ENCODE data around the gene MOSMO.

MOSMO gene

GRCh38 chr16:22081050-22081449, 73.1 kb downstream of the MOSMO start:
- no peaks in the 10 kb centered on the region for H3K9me3 ChIP-seq (ENCODE audit: insufficient read depth, low read length, severe bottlenecking)
- H3K27ac ChIP-seq (ENCODE audit: low read length): no peak overlapping the region
- no peak overlapping the region for H3K4me3 ChIP-seq (ENCODE audit: low read depth in 1 of 2, low read length in 2 of 2)
- no peaks in the 10 kb centered on the region for H3K79me2 ChIP-seq (ENCODE audit: insufficient read depth, low read length)
- H3K36me3 ChIP-seq (ENCODE audit: insufficient read depth, low read length): no peaks in the 10 kb centered on the region
- no peak overlapping the region for H3K9ac ChIP-seq (ENCODE audit: low read depth, low read length)
- H3K4me1 ChIP-seq (ENCODE audit: insufficient read depth, low read length): no peaks in the 10 kb centered on the region
- H4K20me1 ChIP-seq (ENCODE audit: insufficient read depth, low read length): no peaks in the 10 kb centered on the region
- H2AFZ ChIP-seq (ENCODE audit: low read depth, low read length): no peak overlapping the region
- no peak for DNase-seq
- ATAC-seq (ENCODE audit: insufficient read depth, low read depth): no peak
- H3K27me3 ChIP-seq (ENCODE audit: insufficient read depth, low read length, poor library complexity): no peaks in the 10 kb centered on the region
- H3K4me2 ChIP-seq (ENCODE audit: insufficient read depth, low read length): no peak overlapping the region
- TF ChIP-seq CTCF (IDR thresholded peaks at IDR 0.05; ENCODE audit: borderline replicate concordance, extremely low read depth, low read length, poor library complexity, severe bottlenecking) (no peak), EZH2 (IDR thresholded peaks at IDR 0.05; ENCODE audit: borderline replicate concordance, low read depth, low read length, severe bottlenecking) (no peak)

- TF ChIP-seq CTCF (IDR thresholded peaks at IDR 0.05; ENCODE audit: borderline replicate concordance, extremely low read depth, low read length, poor library complexity, severe bottlenecking) (no peak), EZH2 (IDR thresholded peaks at IDR 0.05; ENCODE audit: borderline replicate concordance, low read depth, low read length, severe bottlenecking) (no peak)
- no peaks in the 10 kb centered on the region for H3K4me1 ChIP-seq (ENCODE audit: insufficient read depth, low read length)
- no peaks in the 10 kb centered on the region for H4K20me1 ChIP-seq (ENCODE audit: insufficient read depth, low read length)
- DNase-seq (no peak), ATAC-seq (ENCODE audit: insufficient read depth, low read depth) (no peak)
- no peak overlapping the region for H3K4me2 ChIP-seq (ENCODE audit: insufficient read depth, low read length)
- H3K36me3 ChIP-seq (ENCODE audit: insufficient read depth, low read length): no peaks in the 10 kb centered on the region
- H3K9me3 ChIP-seq (ENCODE audit: insufficient read depth, low read length, severe bottlenecking): no peaks in the 10 kb centered on the region
- no peak overlapping the region for H3K9ac ChIP-seq (ENCODE audit: low read depth, low read length)
- H3K79me2 ChIP-seq (ENCODE audit: insufficient read depth, low read length): no peaks in the 10 kb centered on the region
- no peak overlapping the region for H2AFZ ChIP-seq (ENCODE audit: low read depth, low read length)
- no peak overlapping the region for H3K27ac ChIP-seq (ENCODE audit: low read length)
- H3K27me3 ChIP-seq (ENCODE audit: insufficient read depth, low read length, poor library complexity): no peaks in the 10 kb centered on the region
- no peak overlapping the region for H3K4me3 ChIP-seq (ENCODE audit: low read depth in 1 of 2, low read length in 2 of 2)
These were observed 78.5 kb downstream of the MOSMO start for GRCh38 chr16:22086440-22086839.

- Histone ChIP-seq H4K20me1 (ENCODE audit: insufficient read depth, low read length) (no peaks in the 10 kb centered on the region), H3K27ac (ENCODE audit: low read length) (no peak overlapping the region), H3K9ac (ENCODE audit: low read depth, low read length) (no peak overlapping the region), H3K9me3 (ENCODE audit: insufficient read depth, low read length, severe bottlenecking) (no peaks in the 10 kb centered on the region), H3K4me2 (ENCODE audit: insufficient read depth, low read length) (no peak overlapping the region), H3K36me3 (ENCODE audit: insufficient read depth, low read length) (no peaks in the 10 kb centered on the region), H3K27me3 (ENCODE audit: insufficient read depth, low read length, poor library complexity) (no peaks in the 10 kb centered on the region), H2AFZ (ENCODE audit: low read depth, low read length) (no peak overlapping the region), H3K79me2 (ENCODE audit: insufficient read depth, low read length) (no peaks in the 10 kb centered on the region), H3K4me1 (ENCODE audit: insufficient read depth, low read length) (no peaks in the 10 kb centered on the region), H3K4me3 (ENCODE audit: low read depth in 1 of 2, low read length in 2 of 2) (no peak overlapping the region)
- ATAC-seq (ENCODE audit: insufficient read depth, low read depth) (no peak), DNase-seq (no peak)
- TF ChIP-seq CTCF (IDR thresholded peaks at IDR 0.05; ENCODE audit: borderline replicate concordance, extremely low read depth, low read length, poor library complexity, severe bottlenecking) (no peak), EZH2 (IDR thresholded peaks at IDR 0.05; ENCODE audit: borderline replicate concordance, low read depth, low read length, severe bottlenecking) (no peak)
These were observed 80.7 kb downstream of the MOSMO start for GRCh38 chr16:22088642-22089041.

- no peaks in the 10 kb centered on the region for H3K79me2 ChIP-seq (ENCODE audit: insufficient read depth, low read length)
- no peak overlapping the region for H3K4me3 ChIP-seq (ENCODE audit: low read depth in 1 of 2, low read length in 2 of 2)
- no peaks in the 10 kb centered on the region for H3K9me3 ChIP-seq (ENCODE audit: insufficient read depth, low read length, severe bottlenecking)
- no peaks in the 10 kb centered on the region for H4K20me1 ChIP-seq (ENCODE audit: insufficient read depth, low read length)
- no peak for TF ChIP-seq CTCF (IDR thresholded peaks at IDR 0.05; ENCODE audit: borderline replicate concordance, extremely low read depth, low read length, poor library complexity, severe bottlenecking)
- TF ChIP-seq EZH2 (IDR thresholded peaks at IDR 0.05; ENCODE audit: borderline replicate concordance, low read depth, low read length, severe bottlenecking): no peak
- H3K36me3 ChIP-seq (ENCODE audit: insufficient read depth, low read length): no peaks in the 10 kb centered on the region
- no peaks in the 10 kb centered on the region for H3K4me1 ChIP-seq (ENCODE audit: insufficient read depth, low read length)
- H3K9ac ChIP-seq (ENCODE audit: low read depth, low read length): no peak overlapping the region
- H3K27ac ChIP-seq (ENCODE audit: low read length): no peak overlapping the region
- H3K27me3 ChIP-seq (ENCODE audit: insufficient read depth, low read length, poor library complexity): no peaks in the 10 kb centered on the region
- H3K4me2 ChIP-seq (ENCODE audit: insufficient read depth, low read length): no peak overlapping the region
- no peak for ATAC-seq (ENCODE audit: insufficient read depth, low read depth)
- H2AFZ ChIP-seq (ENCODE audit: low read depth, low read length): no peak overlapping the region
- no peak for DNase-seq
These were observed 82.0 kb downstream of the MOSMO start for GRCh38 chr16:22089910-22090309.

All from DND-41 (cell line).